Fibroblast of lung (primary cell): ENCODE data around the gene ZFP42. TPM values are rescaled to one million over a fixed set of nuclear protein-coding genes. Genes with fewer than 3 reads are reported as not detected.
"Not testable (repeated sequence)": the region's sequence is repeated elsewhere in the genome, so short reads cannot be mapped to it uniquely, and the experiment has no call there.

Experiments
- DNase-seq, 2 donors: peaks; one replicate each; pipeline versions ENCODE4 v3.0.0 to v3.0.0-alpha.2; 2010; ENCODE audit warnings: low read depth in 2 of 2
- H2AFZ ChIP-seq: 2 replicates; pipeline ENCODE4 v1.5.1; 2012; ENCODE audit warnings: low read length, control low read depth, inconsistent platforms
- H3K27ac ChIP-seq: 2 replicates; pipeline ENCODE4 v1.5.1; 2011; ENCODE audit warnings: low read length, control low read depth; ENCODE audit not compliant: insufficient read depth
- H3K27me3 ChIP-seq: 2 replicates; pipeline ENCODE4 v1.5.1; 2011; ENCODE audit warnings: mild to moderate bottlenecking, low read length; ENCODE audit not compliant: control insufficient read depth, insufficient read depth
- H3K36me3 ChIP-seq: 2 replicates; pipeline ENCODE4 v1.5.1; 2011; ENCODE audit warnings: low read length; ENCODE audit not compliant: control insufficient read depth, insufficient read depth
- H3K4me1 ChIP-seq: 2 replicates; pipeline ENCODE4 v1.5.1; 2011; ENCODE audit warnings: low read length; ENCODE audit not compliant: control insufficient read depth, insufficient read depth; ENCODE audit errors: extremely low read depth
- H3K4me2 ChIP-seq: 2 replicates; pipeline ENCODE4 v1.5.1; 2011; ENCODE audit warnings: low read length, control low read depth; ENCODE audit not compliant: insufficient read depth; ENCODE audit errors: extremely low read depth
- H3K4me3 ChIP-seq, 4 experiments: fragments of 200-600 bp in 1 of 4; sonication (generic) in 1 of 4; replicated peaks in 1 of 4; 2 replicates each; pipeline ENCODE4 v1.5.1; 2011 to 2016; ENCODE audit warnings: low read length in 4 of 4, low read depth in 3 of 4, mild to moderate bottlenecking in 3 of 4, control low read depth in 2 of 4, inconsistent platforms in 1 of 4, mixed read lengths in 1 of 4; ENCODE audit not compliant: insufficient read depth in 1 of 4; ENCODE audit errors: control extremely low read depth in 1 of 4
- H3K79me2 ChIP-seq: 2 replicates; pipeline ENCODE4 v1.5.1; 2012; ENCODE audit warnings: mild to moderate bottlenecking, low read length, inconsistent platforms; ENCODE audit not compliant: control insufficient read depth, insufficient read depth
- H3K9ac ChIP-seq: 2 replicates; pipeline ENCODE4 v1.5.1; 2011; ENCODE audit warnings: mild to moderate bottlenecking, low read length, control low read depth; ENCODE audit not compliant: insufficient read depth
- H3K9me3 ChIP-seq: 2 replicates; pipeline ENCODE4 v1.5.1; 2012; ENCODE audit warnings: low read depth, low read length; ENCODE audit not compliant: control insufficient read depth, insufficient read depth
- H4K20me1 ChIP-seq: 2 replicates; pipeline ENCODE4 v1.5.1; 2011; ENCODE audit warnings: low read length; ENCODE audit not compliant: control insufficient read depth, insufficient read depth; ENCODE audit errors: extremely low read depth
- EZH2 ChIP-seq: IDR thresholded peaks from 2 replicates; pipeline ENCODE4 v1.5.1; 2012; ENCODE audit warnings: low read length, control low read depth, mild to moderate bottlenecking; ENCODE audit errors: missing control alignments
- polyA plus RNA-seq, 2 donors: library from polyadenylated mRNA; depleted of rRNA in 1 of 2; stranded (reverse) in 1 of 2; unstranded in 1 of 2; fragments of >200 nt; gene quantifications; 2 replicates each; pipeline ENCODE4 v1.2.1, GENCODE V29; 2011 to 2012; ENCODE audit warnings: missing spikeins in 1 of 2
- total RNA-seq: library from RNA; depleted of rRNA; stranded (reverse); fragments of >200 nt; gene quantifications from 2 replicates; pipeline ENCODE4 v1.2.1, GENCODE V29; 2014
- TF ChIP-seq, protein P1 (sequence below), 2 donors: IDR thresholded peaks in 1 of 2; conservative IDR thresholded peaks in 1 of 2; 1 replicate in 1 of 2; 2 replicates in 1 of 2; pipeline ENCODE4 v1.5.1; 2011 to 2012; ENCODE audit warnings: low read length in 2 of 2, control low read depth in 1 of 2, inconsistent platforms in 1 of 2, low read depth in 1 of 2, mild to moderate bottlenecking in 1 of 2

Gene ZFP42
- total and polyA plus RNA-seq, 2 donors (not counting 1 experiment from before 2014, with no cell fraction given): 0.33 TPM; not detected in 1

DNA sequence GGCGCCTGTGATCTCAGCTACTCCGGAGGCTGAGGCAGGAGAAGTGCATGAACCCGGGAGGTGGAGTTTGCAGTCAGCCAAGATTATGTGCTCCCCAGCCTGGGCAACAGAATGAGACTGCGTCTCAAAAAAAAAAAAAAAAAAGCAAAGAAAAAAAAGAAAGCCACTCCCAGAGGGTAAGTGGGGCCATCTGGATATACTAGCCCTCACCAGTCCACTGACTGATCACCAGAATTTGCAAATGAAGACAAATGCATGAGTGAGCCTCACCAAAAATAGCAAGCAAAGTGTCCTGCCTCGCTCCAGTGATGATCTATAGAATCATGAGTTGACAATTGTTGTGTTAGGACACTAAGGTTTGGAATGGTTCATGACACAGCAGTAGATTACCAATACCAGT lies 47.6 kb downstream of the ZFP42 start:
- Histone ChIP-seq H4K20me1 (no peaks in the 10 kb centered on the region), H3K27me3 (no peaks in the 10 kb centered on the region), H3K9ac (no peak overlapping the region), H3K79me2 (no peaks in the 10 kb centered on the region), H3K36me3 (no peaks in the 10 kb centered on the region), H2AFZ (no peak overlapping the region), H3K4me2 (no peak overlapping the region), H3K9me3 (no peaks in the 10 kb centered on the region), H3K27ac (no peak overlapping the region), H3K4me3 (no peak overlapping the region), H3K4me1 (no peaks in the 10 kb centered on the region)
- no peak for DNase-seq
- TF ChIP-seq, protein P1, sequence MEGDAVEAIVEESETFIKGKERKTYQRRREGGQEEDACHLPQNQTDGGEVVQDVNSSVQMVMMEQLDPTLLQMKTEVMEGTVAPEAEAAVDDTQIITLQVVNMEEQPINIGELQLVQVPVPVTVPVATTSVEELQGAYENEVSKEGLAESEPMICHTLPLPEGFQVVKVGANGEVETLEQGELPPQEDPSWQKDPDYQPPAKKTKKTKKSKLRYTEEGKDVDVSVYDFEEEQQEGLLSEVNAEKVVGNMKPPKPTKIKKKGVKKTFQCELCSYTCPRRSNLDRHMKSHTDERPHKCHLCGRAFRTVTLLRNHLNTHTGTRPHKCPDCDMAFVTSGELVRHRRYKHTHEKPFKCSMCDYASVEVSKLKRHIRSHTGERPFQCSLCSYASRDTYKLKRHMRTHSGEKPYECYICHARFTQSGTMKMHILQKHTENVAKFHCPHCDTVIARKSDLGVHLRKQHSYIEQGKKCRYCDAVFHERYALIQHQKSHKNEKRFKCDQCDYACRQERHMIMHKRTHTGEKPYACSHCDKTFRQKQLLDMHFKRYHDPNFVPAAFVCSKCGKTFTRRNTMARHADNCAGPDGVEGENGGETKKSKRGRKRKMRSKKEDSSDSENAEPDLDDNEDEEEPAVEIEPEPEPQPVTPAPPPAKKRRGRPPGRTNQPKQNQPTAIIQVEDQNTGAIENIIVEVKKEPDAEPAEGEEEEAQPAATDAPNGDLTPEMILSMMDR (conservative IDR thresholded peaks at IDR 0.05 in 1 of 2, IDR thresholded peaks at IDR 0.05 in 1 of 2; ENCODE audit: low read depth in 1 of 2, low read length in 2 of 2): no peak
- TF ChIP-seq EZH2: no peak

DNA sequence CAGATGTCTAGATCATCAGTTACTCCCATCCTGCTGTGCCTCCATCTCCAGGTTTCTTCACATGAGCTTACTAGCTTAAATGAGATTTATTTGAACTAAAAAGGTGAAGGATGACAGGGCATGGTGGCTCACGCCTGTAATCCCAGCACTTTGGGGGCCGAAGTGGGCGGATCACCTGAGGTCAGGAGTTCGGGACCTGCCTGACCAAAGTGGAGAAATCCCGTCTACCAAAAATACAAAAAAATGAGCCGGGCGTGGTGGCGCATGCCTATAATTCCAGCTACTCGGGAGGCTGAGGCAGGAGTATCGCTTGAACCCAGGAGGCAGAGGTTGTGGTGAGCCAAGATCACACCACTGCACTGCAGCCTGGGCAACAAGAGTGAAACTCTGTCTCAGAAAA lies 49.9 kb downstream of the ZFP42 start:
- H3K9me3 ChIP-seq, H4K20me1 ChIP-seq, H2AFZ ChIP-seq, H3K4me2 ChIP-seq, H3K36me3 ChIP-seq, H3K27ac ChIP-seq, DNase-seq, H3K4me1 ChIP-seq, H3K4me3 ChIP-seq, H3K9ac ChIP-seq, H3K79me2 ChIP-seq, H3K27me3 ChIP-seq: not testable (repeated sequence)

DNA sequence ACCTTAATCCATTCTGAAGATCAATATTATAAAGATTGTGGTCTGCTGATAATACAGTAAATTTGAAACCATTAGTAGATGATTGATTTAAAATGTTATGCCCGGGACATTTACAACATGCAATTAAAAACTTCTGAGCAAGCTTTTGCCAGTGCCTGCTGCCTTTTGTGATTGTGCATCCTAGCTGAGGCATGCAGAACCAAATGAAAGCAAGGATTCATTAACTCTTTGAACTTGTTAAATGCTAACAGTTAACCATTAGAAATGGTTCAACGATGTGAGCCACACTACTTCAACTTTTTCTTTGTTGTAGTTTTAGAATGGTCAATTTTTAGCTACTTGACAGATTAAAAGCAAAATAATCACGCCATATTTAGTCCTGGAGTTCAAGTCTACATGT lies 51.1 kb downstream of the ZFP42 start:
- Histone ChIP-seq H3K4me2 (no peak overlapping the region), H3K27me3 (no peaks in the 10 kb centered on the region), H3K9me3 (no peaks in the 10 kb centered on the region), H2AFZ (no peak overlapping the region), H3K9ac (no peak overlapping the region), H3K4me1 (no peaks in the 10 kb centered on the region), H3K4me3 (no peak overlapping the region), H4K20me1 (no peaks in the 10 kb centered on the region), H3K27ac (no peak overlapping the region), H3K36me3 (no peaks in the 10 kb centered on the region), H3K79me2 (no peaks in the 10 kb centered on the region)
- TF ChIP-seq EZH2: no peak
- TF ChIP-seq, protein P1 (conservative IDR thresholded peaks at IDR 0.05 in 1 of 2, IDR thresholded peaks at IDR 0.05 in 1 of 2; ENCODE audit: low read depth in 1 of 2, low read length in 2 of 2): no peak
- no peak for DNase-seq
